HG02970 (cell line): ENCODE results near the gene ADORA3.

Experiments
- ATAC-seq: cut with Tn5 transposase; IDR thresholded peaks from one replicate; pipeline ENCODE4 v1.9.1; 2021; ENCODE audit warnings: mild to moderate bottlenecking, moderate library complexity, moderate number of reproducible peaks; ENCODE audit not compliant: unreplicated experiment, low FRiP score

ADORA3 gene

DNA sequence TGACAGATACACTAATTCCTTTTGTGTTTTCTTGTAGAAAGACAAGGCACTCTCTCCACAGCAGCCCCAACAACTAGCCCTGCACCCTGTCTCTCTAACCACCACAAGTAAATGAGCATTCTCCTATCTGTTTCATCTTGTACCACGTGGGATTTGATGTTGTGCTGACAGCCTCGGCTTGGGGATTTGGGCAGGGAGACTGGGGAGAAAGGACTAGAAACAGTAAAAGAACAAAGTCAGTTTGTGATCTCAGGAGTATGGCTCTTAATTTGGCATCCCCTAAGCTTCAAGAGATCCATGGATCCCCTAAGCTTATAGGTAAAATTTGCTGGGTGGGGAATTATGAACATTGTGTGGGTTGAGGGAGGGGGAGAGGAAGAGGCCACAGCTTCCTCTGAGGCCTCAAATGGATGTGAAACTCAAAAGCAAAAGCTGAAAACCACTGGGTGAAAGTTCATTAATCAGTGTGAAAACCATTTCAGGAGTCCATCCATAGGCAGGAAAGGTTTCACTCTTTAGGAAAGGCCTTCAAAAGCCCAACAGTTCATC is 26.6 kb downstream of the ADORA3 start:
- no peak for ATAC-seq

- ATAC-seq, result no peak
Measured at GRCh38 chr1:111476214-111476613, 27.2 kb downstream of the ADORA3 start.

DNA sequence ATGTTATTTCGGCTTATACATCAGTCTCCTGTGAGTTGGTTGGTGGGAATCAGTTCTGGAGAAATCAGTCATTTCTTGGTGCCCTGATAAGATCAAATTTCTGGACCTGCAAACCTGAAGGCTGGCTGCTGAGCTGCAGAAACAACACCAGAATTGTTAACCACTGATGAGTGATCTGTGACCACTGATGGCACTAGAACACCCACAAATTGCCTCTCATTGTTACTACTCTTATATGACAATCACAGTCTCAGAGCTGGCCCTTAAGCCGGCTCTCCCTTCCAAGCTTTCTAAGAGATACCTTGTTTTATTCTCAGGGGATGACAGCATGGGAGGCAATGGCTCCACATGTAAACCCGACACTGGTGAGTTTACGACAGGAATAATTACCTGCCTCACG is 27.7 kb downstream of the ADORA3 start:
- no peak for ATAC-seq

- no peak for ATAC-seq
Measured at GRCh38 chr1:111474521-111474920, 28.9 kb downstream of the ADORA3 start.

- no peak for ATAC-seq
Measured at GRCh38 chr1:111474106-111474505, 29.3 kb downstream of the ADORA3 start.

GRCh38 chr1:111471538-111471937 is 31.9 kb downstream of the ADORA3 start:
- no peak for ATAC-seq

DNA sequence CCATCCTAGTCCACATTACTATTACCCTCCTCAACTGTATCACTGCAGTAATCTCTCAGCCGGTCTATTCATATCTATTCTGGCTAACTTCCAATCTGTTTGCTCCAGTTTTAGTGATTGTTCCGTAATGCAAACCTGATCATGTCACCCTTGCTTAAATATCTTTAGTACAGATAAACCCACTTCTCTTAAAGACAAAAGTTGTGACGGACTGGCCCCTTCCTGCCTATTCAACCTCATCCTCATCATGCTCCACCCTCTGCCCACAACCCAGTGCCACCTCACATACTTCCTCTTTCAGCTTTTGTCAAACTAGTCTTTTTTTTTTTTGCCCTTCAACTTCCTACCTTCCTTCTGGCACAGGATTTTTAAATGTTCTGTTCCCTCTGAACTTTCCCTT is 32.4 kb downstream of the ADORA3 start:
- ATAC-seq, result no peak

GRCh38 chr1:111470596-111470995 is 32.8 kb downstream of the ADORA3 start:
- ATAC-seq, result no peak

- no peak for ATAC-seq
Measured at GRCh38 chr1:111469539-111469938, 33.9 kb downstream of the ADORA3 start.

- no peak for ATAC-seq
Measured at GRCh38 chr1:111468717-111469100, 34.7 kb downstream of the ADORA3 start.

- ATAC-seq, result no peak
Measured at GRCh38 chr1:111467865-111468716, 35.3 kb downstream of the ADORA3 start.

DNA sequence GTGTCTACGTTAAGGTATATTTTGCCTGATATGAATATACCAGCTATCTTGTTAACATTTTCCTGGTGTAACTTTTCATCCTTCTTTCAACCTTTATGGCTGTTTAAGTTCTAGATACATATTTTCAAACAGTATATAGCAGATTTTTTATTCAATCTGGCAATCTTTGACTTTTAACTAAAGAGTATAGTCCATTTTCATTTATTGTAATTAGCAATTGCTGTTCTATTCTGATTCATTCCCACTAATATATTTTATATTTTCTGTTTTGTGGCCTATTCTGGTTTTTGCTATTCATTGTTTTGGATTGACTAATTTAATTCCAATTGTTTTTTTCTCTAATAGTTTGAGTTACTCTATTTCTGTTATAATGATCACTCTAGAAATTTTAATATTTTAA is 37.0 kb downstream of the ADORA3 start:
- ATAC-seq, result no peak

DNA sequence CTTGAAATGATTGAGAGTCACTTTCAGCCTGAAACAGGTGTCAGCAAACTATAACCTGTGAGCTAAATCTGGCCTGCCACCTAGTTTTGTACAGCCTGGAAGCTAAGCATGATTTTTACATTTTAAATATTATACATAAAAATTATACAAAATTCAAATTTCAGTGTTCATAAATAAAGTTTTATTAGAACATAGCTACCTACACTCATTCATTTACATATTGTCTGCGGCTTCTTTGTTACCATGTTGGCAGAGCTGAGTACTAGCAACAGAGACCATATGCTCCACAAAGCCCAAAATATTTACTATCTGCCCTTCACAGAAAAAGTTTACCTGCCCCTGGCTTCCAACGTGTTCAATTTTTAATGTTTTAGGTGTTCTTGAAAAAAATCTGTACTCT is 37.7 kb downstream of the ADORA3 start:
- ATAC-seq, result no peak

DNA sequence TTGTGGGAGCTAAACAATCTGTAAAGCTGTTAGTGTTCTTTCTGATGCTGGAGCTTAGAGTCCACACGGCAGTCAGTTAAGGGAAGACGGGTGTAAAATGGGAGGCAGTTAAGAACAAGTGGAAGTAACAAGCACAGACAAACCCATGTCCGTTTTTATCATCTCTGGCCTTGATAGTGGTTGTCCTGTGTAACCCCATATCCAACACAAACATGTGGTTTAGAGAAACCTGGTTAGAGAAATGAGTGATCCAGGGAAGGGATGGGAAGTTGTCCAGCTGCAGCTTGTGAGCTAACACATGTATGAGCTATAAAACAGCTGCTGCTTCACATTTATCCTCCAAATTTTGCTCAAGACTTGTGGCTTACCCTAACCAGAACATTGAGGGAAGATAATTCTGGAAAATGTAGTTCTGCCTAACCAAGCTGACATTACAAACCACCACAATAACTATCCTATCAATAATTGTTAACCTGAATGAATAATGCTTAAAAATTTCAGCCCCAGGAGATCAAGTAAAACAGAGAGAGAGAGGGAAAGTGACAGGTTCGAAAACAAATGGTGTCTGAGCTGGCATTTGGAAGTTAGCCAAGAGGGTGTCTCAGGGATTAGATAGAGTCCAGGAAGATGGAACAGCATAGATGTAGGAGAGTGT is 40.3 kb downstream of the ADORA3 start:
- ATAC-seq, result no peak

DNA sequence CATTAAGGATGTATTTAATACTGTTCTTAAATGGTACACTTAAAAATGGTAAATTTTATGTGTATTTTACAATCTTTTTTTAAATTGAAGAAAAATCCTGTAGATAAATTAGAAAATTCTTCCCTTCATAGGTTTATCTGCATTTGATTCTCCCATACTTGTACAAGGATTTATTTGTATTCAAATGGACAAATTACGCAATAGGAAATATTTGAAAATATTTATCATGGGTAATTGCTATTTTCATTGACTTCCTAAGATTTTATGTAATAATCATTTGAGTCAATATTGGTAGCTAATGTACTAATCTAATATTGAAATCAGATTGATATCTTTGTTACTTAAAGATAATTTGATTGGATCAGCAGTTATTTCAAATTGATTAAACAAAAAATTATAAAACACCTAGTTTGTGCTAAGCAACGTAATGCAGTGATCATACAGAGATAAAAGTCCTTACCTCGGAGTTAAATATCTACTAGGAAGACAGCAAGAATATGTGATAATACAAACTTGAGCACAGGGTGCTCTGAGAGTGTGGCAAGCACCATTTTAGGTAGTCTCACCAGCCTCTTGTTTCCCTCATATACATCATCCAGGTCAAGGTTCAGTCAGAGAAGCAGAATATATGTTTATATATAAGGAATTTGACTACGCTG is 40.9 kb downstream of the ADORA3 start:
- no peak for ATAC-seq

DNA sequence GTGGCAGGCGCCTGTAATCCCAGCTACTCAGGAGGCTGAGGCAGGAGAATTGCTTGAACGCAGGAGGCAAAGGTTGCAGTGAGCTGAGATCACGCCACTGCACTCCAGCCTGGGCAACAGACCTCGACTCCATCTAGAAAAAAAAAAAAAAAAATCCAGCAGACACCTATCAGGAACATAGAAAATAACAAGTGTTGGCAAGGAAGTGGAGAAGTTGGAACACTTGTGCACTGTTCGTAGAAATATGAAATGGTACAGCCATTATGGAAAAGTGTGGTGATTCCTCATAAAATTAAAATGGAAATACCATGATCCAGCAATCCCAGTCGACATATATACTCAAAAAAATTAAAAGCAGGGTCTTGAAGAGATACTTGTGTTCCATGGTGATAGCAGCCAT is 41.7 kb downstream of the ADORA3 start:
- no peak for ATAC-seq

DNA sequence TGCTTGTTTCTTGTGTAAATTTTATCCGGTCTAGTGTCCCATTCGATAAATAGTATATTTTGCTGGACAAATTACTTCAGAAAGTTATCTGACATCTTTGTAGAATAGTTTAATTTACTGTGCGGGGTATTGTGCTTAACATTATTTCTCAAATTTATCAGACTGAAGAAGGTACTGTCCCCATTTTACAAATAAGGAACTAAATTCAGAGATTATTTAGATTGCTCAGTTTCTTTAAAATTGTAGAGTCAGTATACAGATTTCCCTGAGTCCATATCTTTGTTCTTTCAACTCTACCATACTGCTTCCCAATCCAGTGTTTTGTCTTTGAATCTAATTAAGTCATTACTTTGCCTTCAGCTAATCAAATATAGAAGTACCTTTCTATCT is 47.8 kb downstream of the ADORA3 start:
- ATAC-seq, result no peak

GRCh38 chr1:111454859-111455641 is 48.4 kb downstream of the ADORA3 start:
- ATAC-seq, result no peak

DNA sequence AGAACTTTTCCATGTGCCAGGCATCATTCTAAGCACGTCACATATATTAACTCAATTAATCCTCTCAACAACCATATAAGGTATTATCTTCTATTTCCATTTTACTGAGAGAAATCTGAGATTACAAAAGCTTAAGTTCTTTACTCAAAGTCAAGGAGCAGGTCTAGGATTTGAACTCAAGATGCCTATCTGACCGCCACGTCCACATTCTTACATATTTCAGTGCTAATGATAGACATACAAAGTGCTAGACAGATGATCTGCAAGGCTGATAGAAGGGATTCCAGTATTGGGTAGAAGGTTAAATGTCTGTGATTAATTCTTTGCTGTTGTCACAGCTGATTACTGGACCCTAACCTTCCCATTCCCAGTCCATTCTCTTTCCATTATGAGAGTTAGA is 49.7 kb downstream of the ADORA3 start:
- ATAC-seq, result no peak

- ATAC-seq, result no peak
Measured at GRCh38 chr1:111452581-111452980, 50.9 kb downstream of the ADORA3 start.

DNA sequence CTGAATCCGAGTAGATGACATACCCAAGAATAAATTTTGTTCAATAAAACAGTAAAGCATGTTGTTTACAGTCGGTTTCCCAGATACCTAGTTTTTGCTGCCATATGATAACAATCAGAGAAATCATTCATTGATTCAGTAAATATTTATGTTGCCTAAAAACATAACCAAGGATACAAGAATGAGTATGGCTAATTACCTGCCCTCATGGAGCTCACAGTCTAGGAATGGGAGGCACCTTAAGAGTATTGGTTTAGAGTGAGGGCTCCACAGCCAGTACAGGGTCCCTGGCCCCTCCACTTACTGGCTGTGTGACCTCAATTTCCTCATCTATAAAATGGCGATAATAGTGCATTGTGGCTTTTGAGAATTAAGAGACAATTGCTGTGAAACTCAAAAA is 53.2 kb downstream of the ADORA3 start:
- no peak for ATAC-seq
